Endometrial microvascular endothelial cells (primary cell): Measurements from ENCODE around the gene DQX1. TPM values are rescaled to one million over a fixed set of nuclear protein-coding genes. Genes with fewer than 3 reads are reported as not detected.

ENCODE experiments used
- in situ Hi-C: cut with HindIII; loops from 2 replicates; pipeline ENCODE4 v1.10.0; 2017; ENCODE audit warnings: low sequenced_read_pairs, low pct_unique_long_range_greater_than_20kb; ENCODE audit errors: inconsistent ontology term
- total RNA-seq: library from RNA; depleted of rRNA; stranded (reverse); fragments of >200 nt; gene quantifications from one replicate; pipeline ENCODE4 v1.2.3, GENCODE V29; 2015; ENCODE audit errors: inconsistent ontology term

The DQX1 gene
- total RNA-seq, 1 donor from 2014 or later: 0.19 TPM

- in situ Hi-C loops: no loop called here
Measured at GRCh38 chr2:74535440-74535965, 9.5 kb upstream of the DQX1 start.

DNA sequence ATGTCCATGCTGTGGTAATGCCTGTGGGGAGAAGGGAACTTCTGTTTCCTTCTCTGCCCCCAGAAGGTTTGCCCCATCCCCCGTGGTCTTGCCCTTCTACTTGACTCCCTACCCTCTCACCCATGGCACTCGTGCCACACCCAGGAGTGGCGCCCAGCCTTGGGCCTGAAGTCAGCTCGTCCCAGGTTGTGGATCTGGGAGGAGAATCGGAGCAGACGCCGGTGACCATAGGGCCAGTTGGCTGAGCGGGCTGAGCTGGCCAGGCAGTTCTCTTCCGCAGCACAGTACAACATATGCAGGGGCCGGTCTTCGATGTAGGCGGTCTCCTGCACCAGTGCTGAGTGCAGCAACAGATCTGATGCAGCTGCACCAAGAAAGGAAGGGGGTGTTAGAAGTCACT, 8.4 kb upstream of the DQX1 start:
- in situ Hi-C loops: no loop called here

- in situ Hi-C loops: no loop called here
Measured at GRCh38 chr2:74533464-74533863, 7.4 kb upstream of the DQX1 start.

DNA sequence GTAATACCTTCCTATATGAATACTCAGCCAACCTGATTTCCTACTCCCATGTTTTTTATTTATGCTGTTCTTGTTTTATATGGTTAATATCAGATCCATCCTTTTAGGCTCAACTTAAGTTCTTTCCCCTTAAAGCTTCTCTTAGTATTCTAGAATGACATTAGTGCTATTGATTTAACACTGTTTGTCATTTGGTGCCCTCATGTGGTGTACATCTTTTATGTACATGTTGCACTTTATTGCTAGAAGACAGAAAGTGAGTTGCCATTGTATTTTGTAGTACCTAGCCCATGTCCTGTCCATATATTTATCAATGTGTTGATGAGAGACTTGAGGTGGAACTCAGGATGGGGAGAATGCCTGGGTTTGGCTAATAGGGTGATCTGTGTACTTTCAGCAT, 6.2 kb upstream of the DQX1 start:
- in situ Hi-C loops: no loop called here

DNA sequence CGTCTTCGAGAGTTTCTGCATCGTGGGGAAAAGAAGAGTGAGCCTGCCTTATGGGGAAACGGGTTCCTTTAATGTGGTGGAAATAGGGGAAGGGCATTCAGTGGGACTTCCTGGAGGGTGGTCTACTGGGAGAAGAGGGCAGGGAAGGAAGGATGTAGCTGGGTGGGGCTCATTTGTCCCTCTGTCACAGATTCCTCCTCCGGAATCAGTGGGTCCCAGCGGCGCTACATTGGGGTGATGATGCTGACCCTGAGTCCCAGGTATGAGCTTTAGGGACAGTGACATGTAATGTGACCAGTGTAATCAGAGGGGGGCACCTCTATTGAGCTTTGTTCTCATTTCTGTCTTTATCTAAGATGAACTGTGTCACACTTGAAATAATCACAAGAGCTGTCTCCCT, 5.6 kb upstream of the DQX1 start:
- in situ Hi-C loops: no loop called here

- in situ Hi-C loops: no loop called here
Measured at GRCh38 chr2:74530239-74531187, 4.5 kb upstream of the DQX1 start.

DNA sequence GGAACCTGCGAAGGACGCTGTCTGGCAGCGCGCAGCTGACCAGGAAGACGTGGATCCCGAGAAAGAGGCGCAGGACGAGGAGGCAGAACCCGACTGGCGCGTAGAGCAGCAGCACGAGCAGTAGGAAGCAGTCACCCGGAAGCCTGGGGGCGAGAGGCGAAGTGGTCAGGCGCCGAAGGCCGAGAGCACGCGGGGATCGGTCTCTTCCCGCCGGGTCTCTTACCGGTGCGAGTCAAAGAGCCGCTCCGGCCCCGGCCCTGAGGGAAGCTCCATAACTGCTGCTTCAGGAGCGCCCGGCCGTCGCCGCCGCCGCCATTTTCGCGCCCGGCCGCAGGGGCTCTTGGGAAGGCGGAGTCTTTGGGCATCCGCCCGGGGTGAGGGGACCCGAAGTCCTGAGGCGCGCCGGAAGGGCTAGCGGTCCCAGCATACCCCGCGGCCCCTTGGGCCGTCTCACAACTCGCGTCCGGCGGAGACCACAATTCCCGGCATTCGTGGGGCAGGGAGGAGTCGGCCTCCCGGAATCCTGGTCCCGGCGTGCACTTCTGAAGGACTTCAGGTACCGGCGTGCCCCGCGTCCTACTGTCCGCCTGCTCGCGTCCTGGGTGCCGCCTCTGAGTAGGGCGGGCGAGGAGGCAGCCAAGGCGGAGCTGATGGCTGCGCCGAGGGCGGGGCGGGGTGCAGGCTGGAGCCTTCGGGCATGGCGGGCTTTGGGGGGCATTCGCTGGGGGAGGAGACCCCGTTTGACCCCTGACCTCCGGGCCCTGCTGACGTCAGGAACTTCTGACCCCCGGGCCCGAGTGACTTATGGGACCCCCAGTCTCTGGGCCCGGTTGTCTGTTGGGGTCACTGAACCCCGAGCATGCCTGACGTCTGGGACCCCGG, 3.6 kb upstream of the DQX1 start, which contains the start of the genes AUP1 and HTRA2:
Gene AUP1 (minus strand): TSS at position 350 of the 882 bp plus-strand sequence. CDS start 77 bp downstream, at position 273.
Gene HTRA2 (plus strand): TSS at position 577 of the 882 bp plus-strand sequence. CDS start 74 bp downstream, at position 651.
- in situ Hi-C loops: no loop called here

GRCh38 chr2:74528600-74529356, 2.7 kb upstream of the DQX1 start:
- in situ Hi-C loops: no loop called here

- in situ Hi-C loops: no loop called here
Measured at GRCh38 chr2:74527741-74528140, 1.7 kb upstream of the DQX1 start.

- in situ Hi-C loops: no loop called here
Measured at GRCh38 chr2:74526649-74527230, 709 bp upstream of the DQX1 start.

GRCh38 chr2:74524955-74525716, 895 bp downstream of the DQX1 start:
- in situ Hi-C loops: no loop called here

- in situ Hi-C loops: no loop called here
Measured at GRCh38 chr2:74524005-74524404, 2.0 kb downstream of the DQX1 start.

DNA sequence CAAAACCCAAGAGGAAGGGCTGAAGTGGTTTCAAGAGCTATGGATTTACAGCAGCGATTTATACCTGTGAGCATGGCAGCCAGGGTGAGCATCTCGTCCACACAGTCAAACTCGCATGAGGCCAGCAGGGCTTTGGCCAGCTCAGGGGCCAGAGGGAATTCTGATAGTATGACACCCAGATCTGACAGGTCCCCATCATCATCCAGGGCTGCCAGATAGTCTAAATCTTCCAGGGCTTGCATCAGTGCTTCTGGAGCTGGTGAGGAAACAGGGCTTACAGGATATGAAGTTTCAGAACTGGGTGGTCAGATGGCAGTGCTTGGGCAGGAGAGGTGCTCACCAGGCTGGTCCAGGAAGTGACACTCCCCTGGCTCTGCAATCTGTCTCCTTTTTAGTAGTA, 3.5 kb downstream of the DQX1 start:
- in situ Hi-C loops: no loop called here

- in situ Hi-C loops: no loop called here
Measured at GRCh38 chr2:74516650-74517049, 9.4 kb downstream of the DQX1 start.

- in situ Hi-C loops: no loop called here
Measured at GRCh38 chr2:74515981-74516633, 9.9 kb downstream of the DQX1 start.

DNA sequence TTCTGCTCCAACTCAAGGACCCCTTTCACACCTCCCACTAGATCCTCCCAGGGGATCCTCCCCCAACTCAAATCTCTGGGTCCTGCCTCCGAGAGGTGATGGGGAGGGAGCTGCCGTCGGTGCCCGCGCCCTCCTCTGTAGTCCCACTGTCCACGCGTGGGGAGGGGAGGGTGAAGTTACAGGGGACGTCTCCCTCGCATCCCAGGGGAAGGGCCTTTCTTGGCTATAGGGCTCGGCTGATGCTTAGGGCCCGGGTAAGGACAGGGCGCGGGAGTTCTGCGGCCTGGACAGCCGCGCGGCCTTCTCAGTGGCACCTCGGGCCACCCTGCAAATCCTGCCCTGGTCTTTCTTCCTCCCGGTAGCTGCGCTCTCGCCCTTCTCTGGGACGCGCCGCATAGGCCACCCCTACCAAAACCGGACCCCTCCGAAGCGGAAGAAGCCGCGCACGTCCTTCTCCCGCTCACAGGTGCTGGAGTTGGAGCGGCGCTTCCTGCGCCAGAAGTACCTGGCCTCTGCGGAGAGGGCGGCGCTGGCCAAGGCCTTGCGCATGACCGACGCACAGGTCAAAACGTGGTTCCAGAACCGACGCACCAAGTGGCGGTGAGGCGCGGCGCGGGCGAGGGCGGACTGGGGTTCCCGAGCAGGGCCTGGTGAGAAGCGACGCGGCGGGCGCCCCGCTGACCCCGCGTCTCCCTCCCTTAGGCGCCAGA, 10.6 kb downstream of the DQX1 start:
- in situ Hi-C loops: no loop called here
